Vagina (tissue), 2 donors: ENCODE measurements around the gene SLC25A41. TPM values are rescaled to one million over a fixed set of nuclear protein-coding genes. Genes with fewer than 3 reads are reported as not detected.

Experiments used
- DNase-seq, 2 donors: peaks; one replicate each; pipeline ENCODE4 v3.0.0-alpha.2; 2017; ENCODE audit errors: extremely low spot score in 2 of 2
- H3K27ac ChIP-seq: fragments of 200-600 bp; sonication (generic); one replicate; pipeline ENCODE4 v1.5.1; 2019
- H3K27me3 ChIP-seq: fragments of 200-600 bp; sonication (generic); one replicate; pipeline ENCODE4 v1.5.1; 2019
- H3K36me3 ChIP-seq, 2 donors: fragments of 200-600 bp; sonication (generic); one replicate each; pipeline ENCODE4 v1.5.1; 2017 to 2019
- H3K4me1 ChIP-seq: fragments of 200-600 bp; sonication (generic); one replicate; pipeline ENCODE4 v1.5.1; 2019
- H3K4me3 ChIP-seq, 2 donors: fragments of 200-600 bp; sonication (generic); 1 replicate in 1 of 2; 2 replicates in 1 of 2; pipeline ENCODE4 v1.5.1; 2016 to 2019
- H3K9me3 ChIP-seq: fragments of 200-600 bp; sonication (generic); one replicate; pipeline ENCODE4 v1.5.1; 2019
- CTCF ChIP-seq, 3 experiments: fragments of 450-650 bp in 2 of 3; fragments of 200-600 bp in 1 of 3; sonication (generic) in 1 of 3; IDR thresholded peaks; one replicate each; pipeline ENCODE4 v1.5.1; 2017 to 2019; ENCODE audit warnings: antibody characterized with exemption in 3 of 3, mild to moderate bottlenecking in 2 of 3, moderate library complexity in 2 of 3
- POLR2A ChIP-seq, 2 donors: fragments of 450-650 bp; IDR thresholded peaks; one replicate each; pipeline ENCODE4 v1.6.1; 2017; ENCODE audit warnings: antibody characterized with exemption in 2 of 2, mild to moderate bottlenecking in 2 of 2, moderate library complexity in 2 of 2
- POLR2AphosphoS5 ChIP-seq, 2 donors: sonication (generic); formaldehyde crosslinking; IDR thresholded peaks; one replicate each; pipeline ENCODE4 v1.9.0; 2017; ENCODE audit warnings: antibody characterized with exemption in 2 of 2, mild to moderate bottlenecking in 2 of 2, low read depth in 1 of 2; ENCODE audit not compliant: insufficient read depth in 1 of 2
- intact Hi-C: fragments of 100-400 bp; cut with DNase I; formaldehyde crosslinking; loops from one replicate; pipeline ENCODE4 v1.15.1; 2023
- total RNA-seq: library from RNA; depleted of rRNA; stranded (reverse); fragments of >200 nt; gene quantifications from one replicate; pipeline ENCODE4 v1.2.3, GENCODE V29; 2016

SLC25A41 gene
- total RNA-seq, 1 donor from 2014 or later = not detected

DNA sequence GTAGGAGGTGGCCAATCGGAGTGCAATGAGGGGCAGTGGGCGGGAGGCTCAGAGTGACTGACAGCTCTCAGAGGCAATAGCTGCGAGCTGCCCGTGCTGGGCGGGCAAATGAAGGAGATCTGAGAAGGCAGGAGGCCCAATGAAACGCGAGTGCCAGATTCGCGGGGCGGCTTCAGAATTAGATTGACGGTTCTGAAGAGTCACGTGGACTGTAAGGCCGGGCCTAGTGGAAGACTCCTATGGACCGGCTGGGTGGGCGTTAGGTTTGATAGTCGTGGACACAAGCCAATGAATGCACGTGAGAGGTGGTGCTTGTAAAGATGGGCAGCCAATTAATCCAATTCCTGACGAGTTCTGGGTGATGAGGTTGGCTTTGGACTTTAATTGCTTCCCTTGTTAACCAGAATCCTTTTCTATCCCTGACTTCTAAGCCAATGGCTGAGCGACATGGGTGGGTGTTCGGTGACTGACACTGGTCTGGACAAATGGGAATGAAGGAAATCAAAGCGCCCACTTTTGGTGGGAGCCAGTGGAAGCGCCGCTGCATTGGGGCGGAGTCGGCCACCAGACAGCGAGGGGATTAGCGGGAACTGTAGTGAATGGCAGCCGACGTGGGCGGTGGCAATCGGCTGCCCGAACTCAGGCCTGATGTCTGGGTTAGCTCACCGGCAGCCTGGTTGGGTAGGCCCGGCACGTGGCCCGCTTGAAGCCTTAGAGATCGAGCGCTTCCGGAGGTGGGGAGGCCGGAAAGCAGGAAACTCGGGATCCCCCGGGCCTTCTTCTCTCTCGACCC is 8.4 kb downstream of the SLC25A41 start:
- Histone ChIP-seq H3K4me1 (peaks cover 38% of the 10 kb centered on the region), H3K4me3 (peak overlapping the region; percentile 43 to 76), H3K36me3 (peaks cover 0 to 14% of the 10 kb centered on the region in 2 donors), H3K27ac (peak overlapping the region; percentile 82), H3K27me3 (no peaks in the 10 kb centered on the region), H3K9me3 (no peaks in the 10 kb centered on the region)
- TF ChIP-seq POLR2A (IDR thresholded peaks at IDR 0.05) (no peak), CTCF (IDR thresholded peaks at IDR 0.05) (peak in 1 of 3 experiments; percentile 19), POLR2AphosphoS5 (IDR thresholded peaks at IDR 0.05; ENCODE audit: insufficient read depth in 1 of 2, low read depth in 1 of 2) (peak; percentile 72 to 96)
- DNase-seq = peak; percentile 100
- intact Hi-C loops = loop anchor here (5.0 kb wide), 1 partner anchor 312 kb away; the partner anchor contains the start of genes GPR108 and TRIP10

GRCh38 chr19:6424195-6424938 is 9.2 kb downstream of the SLC25A41 start, which contains the start of gene KHSRP:
Gene KHSRP (minus strand): TSS chr19:6424811. CDS start chr19:6424701, 110 bp downstream.
- intact Hi-C loops = loop anchor here (5.0 kb wide), 1 partner anchor 313 kb away; the partner anchor contains the start of genes GPR108 and TRIP10
- Histone ChIP-seq H3K4me3 (peak within 1 kb of the TSS; percentile 76 to 80), H3K27me3 (no peaks in the 10 kb centered on the region), H3K4me1 (peaks cover 38% of the 10 kb centered on the region), H3K36me3 (peaks cover 0 to 21% of the 10 kb centered on the region in 2 donors), H3K9me3 (no peaks in the 10 kb centered on the region), H3K27ac (peak within 1 kb of the TSS; percentile 82)
- no peak for DNase-seq
- TF ChIP-seq POLR2AphosphoS5 (IDR thresholded peaks at IDR 0.05; ENCODE audit: insufficient read depth in 1 of 2, low read depth in 1 of 2) = no peak
- TF ChIP-seq CTCF (IDR thresholded peaks at IDR 0.05) = no peak
- TF ChIP-seq POLR2A (IDR thresholded peaks at IDR 0.05) = peak in 1 of 2 donors; percentile 82

DNA sequence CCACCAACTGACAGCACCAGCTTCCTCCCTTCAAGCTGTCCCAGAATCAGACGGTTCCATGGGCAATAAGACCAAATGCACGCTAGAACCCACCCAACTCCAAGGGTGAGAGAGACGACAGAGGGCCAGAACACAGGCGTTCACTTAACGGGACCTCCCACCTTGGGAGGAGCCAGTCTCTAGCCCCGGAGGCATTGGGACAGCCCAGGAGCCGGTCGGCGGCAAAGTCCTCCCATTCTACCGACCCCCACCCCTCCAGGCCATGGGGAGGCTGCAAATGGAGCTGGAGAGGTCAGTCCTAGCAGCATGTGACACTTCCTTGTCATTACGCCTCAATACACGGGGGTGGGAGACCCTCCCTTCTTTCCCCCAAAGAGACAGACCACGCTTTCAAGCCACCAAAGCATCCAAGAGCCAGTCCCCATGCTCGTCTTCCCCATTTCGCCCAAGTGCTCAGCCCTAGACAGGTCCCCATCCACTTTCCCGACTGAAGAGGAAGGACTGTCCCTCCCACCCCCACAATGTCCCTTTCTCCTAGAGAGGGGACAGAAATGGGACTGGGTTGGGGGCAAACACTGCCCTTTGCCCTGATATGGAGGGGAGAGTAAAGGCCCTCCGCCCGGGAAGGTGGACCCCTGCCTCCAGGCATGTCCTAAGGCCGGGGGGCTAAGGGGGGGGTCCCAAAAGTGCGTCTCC is 9.9 kb downstream of the SLC25A41 start:
- peak overlapping the region; percentile 75 for H3K27ac ChIP-seq
- peaks cover 0 to 28% of the 10 kb centered on the region in 2 donors for H3K36me3 ChIP-seq
- TF ChIP-seq POLR2AphosphoS5 (IDR thresholded peaks at IDR 0.05; ENCODE audit: insufficient read depth in 1 of 2, low read depth in 1 of 2) (no peak), CTCF (IDR thresholded peaks at IDR 0.05) (no peak), POLR2A (IDR thresholded peaks at IDR 0.05) (no peak)
- peaks cover 38% of the 10 kb centered on the region for H3K4me1 ChIP-seq
- DNase-seq = no peak
- no peaks in the 10 kb centered on the region for H3K9me3 ChIP-seq
- H3K27me3 ChIP-seq = no peaks in the 10 kb centered on the region
- intact Hi-C loops = loop anchor here (5.0 kb wide), 1 partner anchor 314 kb away; the partner anchor contains the start of genes GPR108 and TRIP10
- peak overlapping the region; percentile 76 to 80 for H3K4me3 ChIP-seq

DNA sequence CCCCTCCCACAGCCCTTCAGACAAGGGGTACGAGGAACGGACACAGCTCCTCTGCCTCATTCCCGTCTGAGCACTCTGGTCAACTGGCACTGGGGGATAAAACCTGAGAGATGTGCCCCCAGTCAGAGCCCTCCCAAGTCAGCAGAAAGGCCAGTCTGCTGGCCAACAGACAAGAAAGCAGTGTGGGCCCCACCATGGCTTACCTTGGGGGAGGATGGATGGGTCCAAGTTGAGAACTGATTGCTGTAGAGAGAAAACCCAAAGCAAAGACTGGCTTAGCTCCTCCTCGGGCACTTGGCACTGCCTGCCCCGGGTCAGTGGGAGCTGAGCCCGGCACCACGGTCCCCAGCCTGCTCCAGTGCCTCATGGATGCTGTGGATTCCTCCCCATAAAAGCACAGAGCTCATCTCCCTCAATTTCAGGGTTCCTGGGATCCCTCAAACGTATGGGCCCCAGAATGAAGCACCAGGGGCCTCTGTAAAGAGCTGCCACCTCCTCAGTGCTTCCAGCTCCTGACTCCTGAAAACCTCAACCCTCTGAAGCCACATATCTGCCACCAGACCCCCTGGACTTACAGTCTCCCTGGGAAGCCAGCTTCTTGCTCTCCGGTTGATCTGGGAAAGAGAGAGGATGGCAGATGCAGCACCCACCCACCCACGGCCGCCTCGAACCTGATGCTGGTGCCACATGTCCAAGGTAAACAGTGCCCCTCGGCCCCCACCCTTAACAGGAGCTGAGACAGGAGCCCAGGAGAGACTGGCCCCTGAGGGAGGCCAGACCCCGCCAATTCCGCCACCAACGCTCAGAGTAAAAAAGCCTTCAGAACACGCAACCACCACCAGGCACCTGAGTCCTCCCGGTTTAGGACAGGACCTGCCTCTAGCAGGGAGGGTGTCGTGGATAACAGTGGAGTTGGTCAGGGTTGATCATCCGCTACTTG is 12.2 kb downstream of the SLC25A41 start:
- intact Hi-C loops = loop anchor here (5.0 kb wide), 1 partner anchor 316 kb away; the partner anchor contains the start of genes GPR108 and TRIP10
- Histone ChIP-seq H3K27me3 (no peaks in the 10 kb centered on the region), H3K36me3 (peaks cover 0 to 52% of the 10 kb centered on the region in 2 donors), H3K27ac (no peak overlapping the region), H3K4me3 (no peak overlapping the region), H3K4me1 (peaks cover 38% of the 10 kb centered on the region), H3K9me3 (no peaks in the 10 kb centered on the region)
- TF ChIP-seq POLR2AphosphoS5 (IDR thresholded peaks at IDR 0.05; ENCODE audit: insufficient read depth in 1 of 2, low read depth in 1 of 2) (no peak), POLR2A (IDR thresholded peaks at IDR 0.05) (no peak), CTCF (IDR thresholded peaks at IDR 0.05) (no peak)
- no peak for DNase-seq
